Suprapubic skin (tissue), 4 donors: Measurements from ENCODE around the gene STK25.

Experiments used
- CTCF ChIP-seq, 2 donors: fragments of 200-600 bp in 1 of 2; fragments of 450-650 bp in 1 of 2; sonication (generic) in 1 of 2; IDR thresholded peaks; one replicate each; pipeline ENCODE4 v1.5.1; 2016 to 2019; ENCODE audit warnings: antibody characterized with exemption in 2 of 2, mild to moderate bottlenecking in 1 of 2, moderate library complexity in 1 of 2
- POLR2A ChIP-seq, 2 donors: fragments of 450-650 bp; IDR thresholded peaks; one replicate each; pipeline ENCODE4 v1.6.1; 2017; ENCODE audit warnings: antibody characterized with exemption in 2 of 2, mild to moderate bottlenecking in 2 of 2, moderate library complexity in 2 of 2
- POLR2AphosphoS5 ChIP-seq, 3 donors: sonication (generic); formaldehyde crosslinking; IDR thresholded peaks; one replicate each; pipeline ENCODE4 v1.6.1; 2017; ENCODE audit warnings: antibody characterized with exemption in 3 of 3

GRCh38 chr2:241540771-241541561 lies 32.6 kb upstream of the STK25 start:
- TF ChIP-seq POLR2A (IDR thresholded peaks at IDR 0.05) (no peak), CTCF (IDR thresholded peaks at IDR 0.05) (no peak), POLR2AphosphoS5 (IDR thresholded peaks at IDR 0.05) (no peak)
